Raji (cell line): Measurements from ENCODE around the gene TADA2B.

Experiments used
- POLR2A ChIP-seq: IDR thresholded peaks from 2 replicates; pipeline ENCODE4 v1.6.1; 2011; ENCODE audit warnings: low read depth, low read length, control low read depth; ENCODE audit not compliant: insufficient read depth

Gene TADA2B

GRCh38 chr4:7025040-7025602 lies 18.1 kb upstream of the TADA2B start:
- no peak for TF ChIP-seq POLR2A

- no peak for TF ChIP-seq POLR2A
These were observed 17.1 kb upstream of the TADA2B start for GRCh38 chr4:7026107-7026506.

DNA sequence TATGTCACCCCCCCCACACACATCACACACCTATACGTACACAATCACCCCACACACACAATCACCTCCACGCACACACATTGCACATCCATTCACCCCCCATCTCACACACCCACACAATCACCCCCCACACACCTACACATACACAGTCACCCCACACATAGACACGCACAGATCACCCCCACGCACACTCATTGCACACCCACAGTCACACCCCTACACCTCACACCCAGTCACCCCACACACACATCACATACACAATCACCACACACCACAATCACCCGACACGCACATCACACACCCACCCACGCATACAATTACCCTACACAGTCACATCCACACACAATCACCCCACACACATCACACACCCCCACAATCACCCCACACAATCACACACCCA lies 15.9 kb upstream of the TADA2B start:
- no peak for TF ChIP-seq POLR2A

DNA sequence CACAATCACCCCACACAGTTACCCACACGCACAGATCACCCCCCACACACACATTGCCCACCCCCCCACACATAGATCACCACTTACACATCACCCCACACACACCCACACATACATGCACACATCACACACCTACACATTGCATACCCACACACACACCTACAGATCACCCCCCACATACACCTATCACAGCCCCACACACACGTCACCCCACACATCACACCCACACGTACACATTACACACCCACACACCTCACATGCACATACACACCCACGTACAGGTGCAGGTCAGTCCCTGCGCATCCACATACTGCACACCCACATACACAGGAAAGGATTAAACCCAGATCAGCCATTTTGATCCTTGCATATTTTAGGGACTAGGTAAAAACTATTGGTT lies 15.3 kb upstream of the TADA2B start:
- TF ChIP-seq POLR2A = no peak

- no peak for TF ChIP-seq POLR2A
These were observed 14.0 kb upstream of the TADA2B start for GRCh38 chr4:7029212-7029611.

GRCh38 chr4:7029921-7030320 lies 13.3 kb upstream of the TADA2B start:
- TF ChIP-seq POLR2A = no peak

DNA sequence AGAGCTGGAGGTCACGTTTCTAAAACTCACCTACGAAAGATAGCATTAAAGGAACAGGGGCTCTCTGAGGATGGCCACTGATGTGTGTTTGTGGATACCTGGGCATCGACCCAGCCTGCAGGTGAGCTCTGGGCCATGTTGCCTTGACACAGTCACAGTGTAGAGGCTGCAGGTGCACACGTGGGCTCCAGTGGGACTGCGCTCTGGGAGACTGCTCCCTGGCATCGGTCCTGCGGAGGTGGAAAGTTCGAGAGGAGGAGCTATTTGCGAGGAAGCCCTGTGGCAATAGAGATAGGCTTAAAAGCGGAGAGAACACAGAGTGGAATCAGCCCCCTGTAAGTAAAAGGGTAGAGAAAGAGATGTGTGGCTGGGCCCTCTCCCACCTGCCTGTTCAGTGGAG lies 12.3 kb upstream of the TADA2B start:
- TF ChIP-seq POLR2A = no peak

- no peak for TF ChIP-seq POLR2A
These were observed 11.4 kb upstream of the TADA2B start for GRCh38 chr4:7031558-7032449.

GRCh38 chr4:7032596-7032995 lies 10.6 kb upstream of the TADA2B start:
- TF ChIP-seq POLR2A = no peak

DNA sequence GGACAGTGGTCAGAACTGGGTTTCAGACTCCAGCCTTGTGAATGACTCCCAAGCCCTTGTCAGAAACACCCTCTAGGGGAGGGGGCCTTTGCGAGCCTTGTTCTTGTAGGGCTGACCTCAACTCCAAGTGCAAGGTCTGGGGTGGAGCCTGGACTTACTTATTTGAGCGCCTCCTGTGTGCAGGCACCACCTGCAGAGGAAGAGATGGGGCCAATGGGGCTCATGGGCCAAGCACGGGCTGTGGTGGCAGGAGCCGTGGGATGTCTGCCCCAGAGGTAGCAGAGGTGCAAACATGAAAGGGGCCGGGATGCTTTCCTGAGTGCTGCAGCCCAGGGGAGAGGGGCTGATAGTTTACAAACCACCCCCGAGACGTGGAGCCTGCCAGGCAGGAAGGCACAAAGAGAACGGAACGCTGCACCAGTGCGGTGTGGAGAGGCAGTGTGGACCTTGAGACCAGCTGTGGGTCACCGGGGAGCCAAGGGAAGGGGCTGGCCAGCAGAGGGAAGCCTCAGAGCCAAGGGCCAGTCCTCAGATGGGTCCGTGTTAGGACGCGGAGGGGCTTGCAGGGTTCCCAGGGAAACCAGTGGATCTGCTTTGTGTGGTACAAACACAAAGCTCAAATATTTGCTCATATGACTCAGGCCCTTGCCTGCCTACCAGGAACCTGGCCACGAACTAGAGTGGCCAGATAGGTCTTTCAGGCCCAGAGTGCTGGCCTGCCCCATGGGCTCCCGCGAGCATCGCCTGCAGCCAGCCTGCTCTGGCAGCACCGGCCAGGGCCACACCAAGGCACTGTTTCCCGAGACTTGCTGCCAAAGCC lies 8.7 kb upstream of the TADA2B start:
- no peak for TF ChIP-seq POLR2A

DNA sequence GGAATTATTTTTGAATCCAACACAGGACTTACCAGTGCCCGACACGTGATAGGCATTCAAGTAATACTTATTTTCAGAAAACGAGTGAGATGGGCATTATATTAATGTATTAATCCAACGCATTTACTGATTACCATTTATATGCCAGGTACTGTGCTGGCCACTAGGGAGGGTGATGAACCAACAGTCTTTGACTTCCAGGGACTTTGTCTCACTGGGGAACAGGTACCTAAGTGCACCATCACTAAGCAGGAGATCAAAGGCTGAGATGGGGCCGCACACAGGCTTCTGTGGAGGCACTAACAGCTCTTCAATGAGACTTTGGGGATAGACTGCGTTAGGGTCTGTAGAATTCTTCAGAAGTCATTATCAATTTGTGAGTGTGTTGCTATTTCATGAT lies 5.7 kb upstream of the TADA2B start:
- no peak for TF ChIP-seq POLR2A

GRCh38 chr4:7040765-7041164 lies 2.4 kb upstream of the TADA2B start:
- no peak for TF ChIP-seq POLR2A

DNA sequence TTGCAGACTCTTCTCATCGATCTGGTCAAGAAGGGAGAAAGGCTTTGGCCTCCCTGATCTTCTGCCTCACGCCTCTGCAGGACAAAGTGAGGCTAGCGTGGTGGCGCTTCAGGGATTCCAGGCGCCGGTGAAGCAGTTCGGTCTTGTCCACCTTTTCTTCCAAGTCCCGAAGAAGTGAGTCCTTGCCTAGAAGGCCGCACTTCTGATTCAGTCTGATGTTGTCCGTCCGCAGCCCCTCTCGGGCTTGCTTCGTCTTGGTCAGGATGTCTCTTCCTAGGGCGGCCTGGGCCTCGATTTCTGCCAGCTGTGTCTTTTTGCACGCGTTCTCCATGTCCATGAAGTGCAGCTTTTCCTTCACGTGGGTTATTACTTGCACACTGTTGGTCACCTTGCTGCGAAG lies 1.9 kb upstream of the TADA2B start:
- TF ChIP-seq POLR2A = no peak

DNA sequence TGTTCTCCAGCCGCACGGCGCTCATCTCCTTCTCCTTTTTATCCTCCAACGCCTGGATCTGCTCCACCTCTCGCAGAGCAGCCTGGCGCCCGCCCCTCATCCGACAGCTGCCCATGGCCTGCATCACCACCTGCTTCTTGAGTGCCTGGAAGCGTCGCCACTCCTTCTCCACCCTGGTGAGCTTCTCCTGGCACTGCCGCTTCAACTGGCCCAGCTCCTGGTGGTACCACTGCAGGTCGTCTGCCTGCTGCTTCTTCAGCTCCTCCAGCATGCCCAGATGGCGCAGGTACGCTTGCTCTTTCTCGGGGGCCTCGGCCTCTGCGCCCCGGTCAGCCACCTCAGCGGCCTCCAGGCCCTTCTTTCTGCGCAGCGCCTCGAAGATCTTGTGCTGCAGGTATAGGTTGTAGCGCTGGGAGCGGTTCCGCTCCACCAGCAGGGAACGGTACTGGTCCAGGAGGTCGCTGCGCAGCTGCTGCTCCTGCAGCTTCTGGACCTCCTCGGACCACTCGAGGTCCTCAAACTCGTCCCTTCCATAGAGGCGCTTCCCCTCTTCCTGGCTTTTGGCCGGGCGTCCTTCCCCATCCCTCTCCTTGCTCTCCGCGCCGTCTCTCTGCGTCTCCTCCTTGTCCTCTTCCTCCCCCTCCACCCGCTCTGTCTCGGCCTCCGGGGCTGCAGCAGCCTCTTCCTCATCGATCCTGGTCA lies 1.2 kb upstream of the TADA2B start:
- no peak for TF ChIP-seq POLR2A
